GM12865 (cell line): ENCODE results near the gene VIPR2.

Source experiments
- DNase-seq: peaks from one replicate; pipeline ENCODE4 v3.0.0; 2010; ENCODE audit warnings: low read depth
- H3K4me3 ChIP-seq: 2 replicates; pipeline ENCODE4 v1.5.1; 2011; ENCODE audit warnings: mild to moderate bottlenecking, low read depth, low read length, control low read depth
- TF ChIP-seq, protein P1 (sequence below): IDR thresholded peaks from 2 replicates; pipeline ENCODE4 v1.5.1; 2011; ENCODE audit warnings: low read length, control low read depth, low read depth, inconsistent platforms; ENCODE audit not compliant: insufficient read depth; ENCODE audit errors: missing control alignments

VIPR2 gene

DNA sequence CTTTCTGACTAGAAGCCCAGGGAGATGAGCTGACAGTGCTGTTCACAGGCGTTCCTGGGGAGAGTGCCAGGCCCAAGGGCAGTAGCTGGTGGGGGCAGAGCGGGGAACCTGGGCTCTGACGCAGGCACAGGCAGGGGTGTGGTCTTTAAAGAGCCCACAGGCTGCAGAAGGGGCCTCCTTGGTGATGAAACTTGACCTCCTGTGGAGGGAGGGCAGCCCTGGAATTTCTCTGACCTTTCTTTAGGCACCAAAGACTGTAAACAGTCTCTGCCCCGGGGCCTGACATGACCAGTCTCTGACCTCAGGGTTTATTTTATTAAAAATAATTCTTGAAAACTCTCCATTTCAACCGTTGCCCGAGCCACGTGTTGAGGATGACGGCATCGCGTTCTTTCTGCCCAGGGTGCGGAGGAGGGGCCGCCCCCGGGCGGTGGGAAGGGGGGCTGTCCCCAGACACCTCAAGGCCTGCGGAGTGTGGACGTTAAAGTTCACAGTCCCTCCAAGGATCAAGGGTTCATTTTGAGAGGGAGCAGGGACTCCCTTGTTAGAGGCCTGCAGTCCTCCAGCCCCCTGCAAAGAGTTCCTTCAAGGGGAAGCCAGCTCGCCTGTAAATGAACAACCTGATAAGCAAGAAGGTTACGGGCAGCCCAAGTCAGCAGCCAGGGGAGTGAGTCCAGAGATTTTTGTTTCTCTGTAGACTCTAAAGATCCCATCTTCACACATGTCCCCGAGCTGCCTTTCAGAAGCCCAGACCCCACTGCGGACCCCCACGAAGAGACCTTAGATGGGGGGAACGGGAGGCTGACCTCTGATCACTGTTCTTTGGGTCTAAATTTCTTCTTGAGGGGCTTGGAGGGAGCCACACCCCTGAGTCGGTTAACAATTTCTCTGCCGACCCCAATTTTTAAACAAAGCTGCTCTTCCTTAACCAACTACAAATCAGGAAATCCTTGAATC, 128.9 kb downstream of the VIPR2 start:
- no peak overlapping the region for H3K4me3 ChIP-seq
- DNase-seq, result no peak

DNA sequence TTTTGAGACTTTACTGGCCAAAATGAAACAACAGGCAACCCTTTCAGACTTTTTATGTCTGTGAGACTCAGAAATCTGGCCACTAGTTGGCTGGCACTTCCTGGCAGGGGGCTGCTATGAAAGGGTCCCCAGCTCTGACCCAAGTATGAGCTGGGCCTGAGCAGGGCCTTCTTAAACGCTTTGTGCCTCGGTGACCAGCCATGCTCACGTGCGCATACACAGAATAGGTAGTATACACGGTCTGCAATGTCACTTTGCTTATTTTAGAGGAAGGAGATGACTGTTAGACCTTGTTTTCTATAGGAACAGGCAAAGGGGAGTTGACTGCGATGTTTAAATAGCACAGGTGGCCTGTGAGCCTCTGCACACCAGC, 129.6 kb downstream of the VIPR2 start:
- DNase-seq, result no peak
- H3K4me3 ChIP-seq, result no peak overlapping the region
- TF ChIP-seq, protein P1, sequence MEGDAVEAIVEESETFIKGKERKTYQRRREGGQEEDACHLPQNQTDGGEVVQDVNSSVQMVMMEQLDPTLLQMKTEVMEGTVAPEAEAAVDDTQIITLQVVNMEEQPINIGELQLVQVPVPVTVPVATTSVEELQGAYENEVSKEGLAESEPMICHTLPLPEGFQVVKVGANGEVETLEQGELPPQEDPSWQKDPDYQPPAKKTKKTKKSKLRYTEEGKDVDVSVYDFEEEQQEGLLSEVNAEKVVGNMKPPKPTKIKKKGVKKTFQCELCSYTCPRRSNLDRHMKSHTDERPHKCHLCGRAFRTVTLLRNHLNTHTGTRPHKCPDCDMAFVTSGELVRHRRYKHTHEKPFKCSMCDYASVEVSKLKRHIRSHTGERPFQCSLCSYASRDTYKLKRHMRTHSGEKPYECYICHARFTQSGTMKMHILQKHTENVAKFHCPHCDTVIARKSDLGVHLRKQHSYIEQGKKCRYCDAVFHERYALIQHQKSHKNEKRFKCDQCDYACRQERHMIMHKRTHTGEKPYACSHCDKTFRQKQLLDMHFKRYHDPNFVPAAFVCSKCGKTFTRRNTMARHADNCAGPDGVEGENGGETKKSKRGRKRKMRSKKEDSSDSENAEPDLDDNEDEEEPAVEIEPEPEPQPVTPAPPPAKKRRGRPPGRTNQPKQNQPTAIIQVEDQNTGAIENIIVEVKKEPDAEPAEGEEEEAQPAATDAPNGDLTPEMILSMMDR, result no peak

More for the DNA sequence above, 128.9 kb downstream of the VIPR2 start:
- TF ChIP-seq, protein P1, result no peak

DNA sequence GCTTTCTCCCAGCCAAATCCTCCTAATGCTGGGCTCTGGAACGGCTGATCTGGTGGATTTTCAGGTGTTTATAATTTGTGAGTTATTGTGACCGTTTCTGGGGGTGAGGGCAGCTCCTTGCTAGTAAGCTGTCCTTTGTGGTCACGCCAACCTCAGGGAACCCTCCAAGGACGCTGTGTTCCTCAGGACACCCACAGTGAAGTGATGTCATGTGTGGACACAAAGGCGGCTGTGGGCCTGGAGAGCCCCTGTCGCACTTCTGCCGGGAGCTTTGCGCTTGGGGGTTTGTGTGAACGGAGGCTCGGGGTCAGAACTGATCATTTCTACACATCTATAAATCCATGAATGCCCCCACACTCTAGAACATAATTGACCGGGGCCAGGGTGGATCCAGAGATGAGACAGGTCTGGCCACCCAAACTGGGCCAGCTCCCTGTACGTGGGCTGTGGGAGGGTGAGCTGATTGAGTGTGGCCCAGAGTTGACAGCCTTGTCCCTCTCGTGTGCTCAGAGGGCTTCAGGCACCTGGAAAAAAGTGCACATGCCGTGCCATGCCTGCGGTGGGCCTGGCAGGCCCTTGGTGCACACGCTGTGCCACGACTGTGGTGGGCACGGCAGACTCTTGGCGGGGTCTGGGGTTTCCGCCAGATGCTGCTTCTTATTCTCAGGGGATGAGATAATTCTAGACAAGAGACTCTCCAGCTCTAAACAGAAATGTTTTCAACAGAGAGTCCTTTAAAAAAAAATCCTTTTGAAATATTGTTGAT, 130.2 kb downstream of the VIPR2 start:
- no peak for DNase-seq
- no peak overlapping the region for H3K4me3 ChIP-seq
- TF ChIP-seq, protein P1, result no peak

DNA sequence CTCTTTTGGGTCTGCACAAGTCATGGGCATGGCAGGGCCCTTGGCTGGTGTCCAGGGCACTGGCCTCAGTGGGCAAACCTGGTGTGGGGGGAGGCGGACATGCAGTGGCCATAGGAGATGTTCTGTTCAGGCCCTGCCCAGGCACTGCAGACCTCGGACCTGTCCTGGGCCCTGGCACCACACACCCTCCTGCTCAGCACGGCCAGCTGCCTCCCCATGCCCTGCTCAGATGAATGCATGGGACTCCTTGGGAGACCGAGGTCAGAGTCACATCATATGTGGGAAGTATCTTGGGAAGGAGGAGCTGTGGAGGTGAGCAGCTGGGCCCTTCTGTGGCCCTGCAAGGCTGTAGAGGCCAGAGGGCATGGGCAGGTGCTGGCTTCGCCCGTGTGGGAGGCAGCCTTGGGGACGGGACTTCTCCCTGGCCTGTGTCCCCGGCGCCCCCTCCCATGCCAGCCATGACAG, 130.8 kb downstream of the VIPR2 start:
- TF ChIP-seq, protein P1, result no peak
- no peak overlapping the region for H3K4me3 ChIP-seq
- DNase-seq, result no peak

DNA sequence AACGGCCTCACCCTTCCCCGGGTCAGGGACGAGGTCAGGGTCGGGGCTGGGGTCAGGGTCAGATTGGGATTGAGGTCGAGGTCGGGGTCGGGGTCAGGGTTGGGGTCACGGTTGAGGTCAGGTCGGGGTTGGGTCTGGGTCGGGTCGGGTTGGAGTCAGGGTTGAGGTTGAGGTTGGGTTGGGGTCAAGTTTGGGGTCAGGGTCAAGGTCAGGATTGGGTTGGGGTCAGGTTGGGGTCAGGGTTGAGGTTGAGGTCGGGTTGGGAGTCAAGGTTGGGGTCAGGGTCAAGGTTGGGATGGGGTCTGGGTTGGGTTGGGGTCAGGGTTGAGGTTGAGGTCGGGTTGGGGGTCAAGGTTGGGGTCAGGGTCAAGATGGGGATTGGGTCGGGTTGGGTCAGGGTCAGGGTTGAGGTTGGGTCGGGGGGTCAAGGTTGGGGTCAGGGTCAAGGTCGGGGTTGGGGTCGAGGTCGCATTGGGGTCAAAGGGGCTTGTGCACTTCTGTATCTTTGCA, 131.4 kb downstream of the VIPR2 start:
- TF ChIP-seq, protein P1, result no peak
- DNase-seq, result no peak
- no peak overlapping the region for H3K4me3 ChIP-seq

DNA sequence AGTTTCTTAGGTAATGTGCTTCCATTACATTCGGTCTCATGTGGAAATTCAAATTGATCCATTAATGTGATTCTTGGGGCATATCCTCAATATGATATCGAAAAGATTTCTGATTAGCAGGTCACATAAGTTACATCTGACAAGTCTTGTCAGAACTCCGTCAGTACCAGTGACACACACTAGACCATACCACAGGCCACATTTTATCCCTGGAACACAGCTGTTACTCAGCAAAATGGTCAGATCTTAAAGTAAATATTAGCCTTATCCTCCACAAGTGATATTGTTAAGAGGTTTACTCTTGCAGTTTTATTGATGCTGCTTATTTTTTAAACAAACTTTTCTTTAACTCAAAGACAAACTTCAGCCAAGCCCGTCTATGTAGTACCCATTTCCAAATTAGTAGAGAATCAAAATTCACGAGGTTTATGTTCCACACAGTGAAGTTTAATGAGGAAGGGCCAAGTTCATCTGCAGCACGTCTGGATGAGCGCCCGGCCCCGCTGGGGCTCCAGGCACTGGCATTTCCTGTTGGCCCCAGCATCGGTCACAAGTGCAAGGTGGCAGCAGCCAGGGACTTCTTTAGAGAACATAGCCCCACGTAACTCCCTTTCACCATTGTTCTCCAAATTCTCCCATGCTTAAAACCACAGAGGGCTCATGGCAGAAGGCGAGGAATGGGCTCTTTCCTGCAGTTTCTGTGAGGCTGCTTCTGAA, 132.2 kb downstream of the VIPR2 start:
- TF ChIP-seq, protein P1, result no peak
- no peak overlapping the region for H3K4me3 ChIP-seq
- no peak for DNase-seq
